Ovary (tissue), 9 donors: ENCODE measurements around the gene FAHD2A. TPM values are rescaled to one million over a fixed set of nuclear protein-coding genes. Genes with fewer than 3 reads are reported as not detected.
"Not testable (repeated sequence)": the region's sequence is repeated elsewhere in the genome, so short reads cannot be mapped to it uniquely, and the experiment has no call there.

Source experiments
- DNase-seq, 5 donors: peaks; one replicate each; pipeline ENCODE4 v3.0.0-alpha.2; 2019 to 2020
- H3K27ac ChIP-seq, 2 donors: fragments of 200-600 bp; one replicate each; pipeline versions ENCODE4 v1.5.1 to v1.8.0; 2019 to 2022
- H3K27me3 ChIP-seq: fragments of 200-600 bp; one replicate; pipeline ENCODE4 v1.8.0; 2022
- H3K36me3 ChIP-seq: fragments of 200-600 bp; sonication (generic); one replicate; pipeline ENCODE4 v1.5.1; 2019
- H3K4me1 ChIP-seq: one replicate; pipeline ENCODE4 v1.8.1; 2013; ENCODE audit warnings: mild to moderate bottlenecking, moderate library complexity; ENCODE audit not compliant: insufficient read depth
- H3K4me3 ChIP-seq: fragments of 200-600 bp; sonication (generic); one replicate; pipeline ENCODE4 v1.5.1; 2017
- H3K9me3 ChIP-seq, 2 donors: fragments of 200-600 bp in 1 of 2; sonication (generic) in 1 of 2; one replicate each; pipeline versions ENCODE4 v1.5.1 to v1.8.1; 2013 to 2019; ENCODE audit warnings: mild to moderate bottlenecking in 1 of 2, moderate library complexity in 1 of 2
- WGBS, 3 donors: extraction: QIAGEN DNeasy Blood & Tissue Kit in 1 of 3; methylation state at CpG; one replicate each; pipeline versions ENCODE4 v1.1.5 to v1.1.7; 2013 to 2017; 5-methylcytosine and 5-hydroxymethylcytosine counted together
- intact Hi-C, 4 donors: fragments of 100-400 bp; cut with DNase I; formaldehyde crosslinking; loops; one replicate each; pipeline versions ENCODE4 v1.11.0 to v1.15.1; 2022 to 2023
- polyA plus RNA-seq, 2 donors: library from polyadenylated mRNA; stranded (reverse); fragments of 200-250 nt in 1 of 2; fragments of 350-450 nt in 1 of 2; fragmentation: Illumina TruSeq in 1 of 2; extraction: RNeasy Lipid Tissue Mini Kit (QIAGEN cat#74804) in 1 of 2; gene quantifications; one replicate each; pipeline ENCODE4 v1.2.3, GENCODE V29; 2013 to 2014
- small RNA-seq: library from RNA; depleted of rRNA; stranded (forward); fragments of <200 nt; gene quantifications from one replicate; pipeline ENCODE3, GENCODE V24; 2016
- total RNA-seq, 7 donors: library from RNA; depleted of rRNA in 2 of 7; stranded (reverse); fragments of >200 nt in 2 of 7; fragmentation: NEBNext Ultra II Directional in 3 of 7; extraction: Animal tissue kit (Norgen Biotek cat#: 25700) in 3 of 7; gene quantifications; one replicate each; pipeline versions ENCODE4 v1.1.0 to v1.2.4, GENCODE V29; 2016 to 2023
- donor health status: DM: no; HTN: no; CAD: no; lungs with moderate emphysema.
- donor health status: DM: no; HTN: no; CAD: no.
- donor health status: Bipolar disorder and iron deficiency.
- donor health status: DM: yes; HTN: yes; CAD: no.
- donor health status: DM: no; HTN: no; CAD: no.
- donor health status: DM: yes; HTN: yes; CAD: no.

FAHD2A gene
- total and polyA plus RNA-seq, 9 donors, result 15.3 to 33.6 (median 29.2) TPM

DNA sequence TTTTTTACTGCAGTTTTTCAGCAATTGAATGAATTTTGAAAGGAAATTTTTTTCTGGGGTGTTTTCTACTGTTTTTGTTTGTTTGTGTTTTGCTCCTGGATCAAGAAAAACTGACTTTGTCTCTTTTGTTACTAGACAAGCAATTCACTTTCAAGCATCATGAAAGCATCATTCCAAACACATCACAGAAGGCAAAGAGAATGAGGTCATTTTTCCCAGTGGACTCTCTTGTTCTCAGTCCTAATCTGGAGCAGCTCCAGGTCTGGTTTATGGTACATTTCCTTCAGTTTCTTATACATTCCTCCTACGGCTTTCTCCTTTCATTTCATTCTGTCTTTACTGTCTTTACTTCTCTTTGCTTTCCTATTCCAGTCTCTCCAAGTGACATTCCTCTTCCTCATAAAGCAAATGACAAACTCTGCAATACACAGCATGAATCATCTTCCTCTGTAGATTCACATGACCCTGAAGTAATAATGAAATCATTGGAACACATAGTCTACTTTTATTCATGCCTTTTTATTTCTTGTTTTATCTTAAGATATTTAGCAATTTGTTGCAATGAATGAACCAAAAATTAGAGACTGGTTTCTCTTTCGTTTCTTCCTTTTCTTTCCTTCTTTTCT, 40.1 kb downstream of the FAHD2A start:
- H3K4me3 ChIP-seq, H3K36me3 ChIP-seq, DNase-seq, H3K4me1 ChIP-seq, H3K9me3 ChIP-seq, H3K27me3 ChIP-seq, intact Hi-C loops, H3K27ac ChIP-seq: not testable (repeated sequence)
- no CpG with 5 or more reads among the region's 2 CpGs for WGBS, 3 donors

GRCh38 chr2:95445317-95445716, 42.8 kb downstream of the FAHD2A start:
- WGBS, 3 donors, result no CpG with 5 or more reads among the region's 2 CpGs
- H3K9me3 ChIP-seq, DNase-seq, H3K36me3 ChIP-seq, intact Hi-C loops, H3K4me3 ChIP-seq, H3K27ac ChIP-seq, H3K4me1 ChIP-seq, H3K27me3 ChIP-seq: not testable (repeated sequence)

DNA sequence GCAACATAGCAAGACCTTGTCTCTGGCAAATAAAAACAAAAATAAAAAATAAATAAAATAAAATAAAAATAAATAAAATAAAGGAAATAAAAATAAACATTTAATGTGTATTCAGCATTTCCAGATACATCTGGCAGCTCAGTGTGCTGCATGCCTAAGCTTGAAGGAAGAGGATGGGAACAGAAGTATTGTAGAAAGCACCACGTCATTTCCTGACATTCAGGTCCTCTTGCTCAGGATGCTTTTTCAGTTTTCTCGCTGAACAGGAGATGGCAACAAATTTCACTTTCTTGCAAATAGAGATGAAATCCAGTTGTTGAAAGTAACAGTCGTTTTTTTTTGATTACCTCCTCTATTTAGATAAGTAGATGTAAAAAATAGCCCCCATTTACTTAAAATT, 60.8 kb downstream of the FAHD2A start:
- intact Hi-C loops, H3K4me3 ChIP-seq, H3K9me3 ChIP-seq, H3K27me3 ChIP-seq, H3K4me1 ChIP-seq, H3K27ac ChIP-seq, DNase-seq, H3K36me3 ChIP-seq: not testable (repeated sequence)
- WGBS, 3 donors, result no CpG with 5 or more reads among the region's 3 CpGs

Small RNA genes within 50 kb of the gene (small RNA-seq; reads per million reads assigned to genes)
- not detected for gene AC133104.2

Other genes with a start within 250 kb of the FAHD2A start
- gene ZNF514, start 242.9 kb upstream of the FAHD2A start, total RNA-seq, result 10 to 100 TPM; 16.5 to 30.8 (median 24.4) TPM
- gene ZNF514, start 242.9 kb upstream of the FAHD2A start, polyA plus RNA-seq, result 10 to 100 TPM; 10.3 to 16.9 TPM
- 1 to 10 TPM; 3.6 to 6.9 (median 4.6) TPM for gene ZNF2, start 236.9 kb upstream of the FAHD2A start, total RNA-seq
- gene ZNF2, start 236.9 kb upstream of the FAHD2A start, polyA plus RNA-seq, result 1 to 10 TPM; 3.1 to 7.9 TPM
- gene ZNF892, start 195.2 kb upstream of the FAHD2A start, total RNA-seq, result 1 to 10 TPM; 3.0 to 8.2 (median 5.8) TPM
- gene ZNF892, start 195.2 kb upstream of the FAHD2A start, polyA plus RNA-seq, result 1 to 10 TPM in 1 of 2 donors, under 1 TPM in 1; 0.63 to 1.6 TPM
- gene PROM2, start 128.3 kb upstream of the FAHD2A start, total RNA-seq, result 1 to 10 TPM in 6 of 7 donors, under 1 TPM in 1; 0.99 to 5.1 (median 3.8) TPM
- gene PROM2, start 128.3 kb upstream of the FAHD2A start, polyA plus RNA-seq, result under 1 TPM; 0.37 to 0.53 TPM
- 10 to 100 TPM in 5 of 7 donors, 1 to 10 TPM in 2; 7.4 to 26.0 (median 16.5) TPM for gene KCNIP3, start 105.4 kb upstream of the FAHD2A start, total RNA-seq
- gene KCNIP3, start 105.4 kb upstream of the FAHD2A start, polyA plus RNA-seq, result 1 to 10 TPM; 2.2 to 9.7 TPM
- not detected for gene TRIM43B, start 82.0 kb downstream of the FAHD2A start, total RNA-seq
- not detected for gene TRIM43B, start 82.0 kb downstream of the FAHD2A start, polyA plus RNA-seq
- not detected for gene TRIM43, start 189.3 kb downstream of the FAHD2A start, total RNA-seq
- gene TRIM43, start 189.3 kb downstream of the FAHD2A start, polyA plus RNA-seq, result not detected